Measurements from ENCODE around the gene SDS. TPM values are rescaled to one million over a fixed set of nuclear protein-coding genes. Genes with fewer than 3 reads are reported as not detected.
A peak's percentile ranks its signal among the peaks of the same experiment; 100 is the strongest.

Gene SDS
- total and polyA plus RNA-seq, 2 of the 13 experiments (the other 11 are each of a cell fraction or from before 2014, with no cell fraction given), result not detected

- TF ChIP-seq ZNF275 (CRISPR knock-in tag; IDR thresholded peaks at IDR 0.05; ENCODE audit: borderline replicate concordance) (no peak), YY1 (IDR thresholded peaks at IDR 0.05; ENCODE audit: insufficient read depth, insufficient replicate concordance, low read depth, low read length) (peak; percentile 58), ZNF224 (CRISPR knock-in tag; IDR thresholded peaks at IDR 0.05) (no peak), ZNF576 (CRISPR knock-in tag; IDR thresholded peaks at IDR 0.05) (no peak), ZNF33A (CRISPR knock-in tag; IDR thresholded peaks at IDR 0.05; ENCODE audit: borderline replicate concordance) (no peak), CBX1 (IDR thresholded peaks at IDR 0.05; ENCODE audit: low read depth) (no peak), THAP8 (CRISPR knock-in tag; IDR thresholded peaks at IDR 0.05; ENCODE audit: borderline replicate concordance) (no peak), FIP1L1 (IDR thresholded peaks at IDR 0.05; ENCODE audit: borderline replicate concordance, insufficient read depth, low read depth, low read length) (no peak), ZBTB37 (CRISPR knock-in tag; IDR thresholded peaks at IDR 0.05) (no peak), STAG1 (CRISPR knock-in tag; IDR thresholded peaks at IDR 0.05) (peak; percentile 26; the same call in 1 of the 2 replicates), ZNF768 (CRISPR knock-in tag; IDR thresholded peaks at IDR 0.05) (no peak), TEAD2 (CRISPR knock-in tag; IDR thresholded peaks at IDR 0.05) (no peak), FOXC1 (CRISPR knock-in tag; IDR thresholded peaks at IDR 0.05; ENCODE audit: borderline replicate concordance) (peak; percentile 27; the same call in 1 of the 2 replicates), RBM22 (optimal IDR thresholded peaks at IDR 0.05; ENCODE audit: low read length) (no peak), ZNF660 (CRISPR knock-in tag; IDR thresholded peaks at IDR 0.05; ENCODE audit: borderline replicate concordance, low read depth) (no peak), MAFF (IDR thresholded peaks at IDR 0.05; ENCODE audit: low read depth, low read length) (no peak), IRF2 (CRISPR knock-in tag; IDR thresholded peaks at IDR 0.05) (no peak), ZNF446 (CRISPR knock-in tag; IDR thresholded peaks at IDR 0.05) (0 out of 2 replicates have a peak, but pooled peaks have one; percentile 49), ZXDC (CRISPR knock-in tag; IDR thresholded peaks at IDR 0.05) (no peak), PHF5A (CRISPR knock-in tag; IDR thresholded peaks at IDR 0.05; ENCODE audit: low read depth, unreplicated experiment) (no peak), MLX (CRISPR knock-in tag; IDR thresholded peaks at IDR 0.05) (peak; percentile 46; the same call in 1 of the 2 replicates), NFYB (CRISPR knock-in tag; IDR thresholded peaks at IDR 0.05) (no peak)
Measured at GRCh38 chr12:113358381-113359132, 45.1 kb downstream of the SDS start, which contains the start of gene PLBD2 (continued).
